Left lung (tissue), 10 donors: ENCODE data around the gene ACMSD. TPM values are rescaled to one million over a fixed set of nuclear protein-coding genes. Genes with fewer than 3 reads are reported as not detected.

Experiments used
- ATAC-seq: fragments of 200-7000 bp; cut with Tn5 transposase; one replicate; pipeline ENCODE4 v1.9.1; 2020; ENCODE audit warnings: moderate library complexity
- DNase-seq, 4 donors: peaks; one replicate each; pipeline ENCODE4 v3.0.0-alpha.2; 2013 to 2020
- H3K27ac ChIP-seq, 2 donors: fragments of 200-600 bp; sonication (generic) in 1 of 2; one replicate each; pipeline versions ENCODE4 v1.5.0 to v1.8.0; 2020 to 2021
- H3K27me3 ChIP-seq, 2 donors: fragments of 200-600 bp; sonication (generic) in 1 of 2; one replicate each; pipeline versions ENCODE4 v1.5.0 to v1.8.0; 2020 to 2021
- H3K36me3 ChIP-seq, 2 donors: fragments of 200-600 bp; sonication (generic) in 1 of 2; one replicate each; pipeline versions ENCODE4 v1.5.0 to v1.8.0; 2020 to 2021
- H3K4me1 ChIP-seq, 2 donors: fragments of 200-600 bp; one replicate each; pipeline ENCODE4 v1.8.0; 2021
- H3K4me3 ChIP-seq, 2 donors: fragments of 200-600 bp; sonication (generic) in 1 of 2; one replicate each; pipeline versions ENCODE4 v1.5.0 to v1.8.0; 2020 to 2021; ENCODE audit warnings: mild to moderate bottlenecking in 1 of 2
- H3K9me3 ChIP-seq, 2 donors: fragments of 200-600 bp; sonication (generic) in 1 of 2; one replicate each; pipeline versions ENCODE4 v1.5.0 to v1.8.0; 2020 to 2021
- intact Hi-C, 2 donors: fragments of 100-400 bp; cut with DNase I; formaldehyde crosslinking; loops; one replicate each; pipeline versions ENCODE4 v1.11.2 to v1.14.2; 2022
- microRNA-seq, 2 donors: library from miRNA; unstranded; fragments of <30 nt; microRNA quantifications; one replicate each; pipeline ENCODE4, GENCODE V29; 2019
- polyA plus RNA-seq, 6 donors: library from polyadenylated mRNA; unstranded; fragments of 120-200 nt; gene quantifications; one replicate each; pipeline ENCODE4 v1.2.1, GENCODE V29; 2013; ENCODE audit not compliant: insufficient read length in 6 of 6
- total RNA-seq, 2 donors: library from RNA; stranded (reverse); fragmentation: NEBNext Ultra II Directional; extraction: Animal tissue kit (Norgen Biotek cat#: 25700); gene quantifications; one replicate each; pipeline ENCODE4 v1.2.1, GENCODE V29; 2021
- TF ChIP-seq, protein P1 (sequence below), 2 donors: fragments of 200-600 bp; sonication (generic) in 1 of 2; IDR thresholded peaks; one replicate each; pipeline versions ENCODE4 v1.5.0 to v1.8.0; 2021; ENCODE audit warnings: antibody characterized with exemption in 2 of 2
- donor health status: DM: no; HTN: yes; CAD: no.
- donor health status: DM: no; HTN: no; CAD: no.

The ACMSD gene
- total and polyA plus RNA-seq, 8 donors = 1.0 to 2.0 (median 1.7) TPM; not detected in 2

DNA sequence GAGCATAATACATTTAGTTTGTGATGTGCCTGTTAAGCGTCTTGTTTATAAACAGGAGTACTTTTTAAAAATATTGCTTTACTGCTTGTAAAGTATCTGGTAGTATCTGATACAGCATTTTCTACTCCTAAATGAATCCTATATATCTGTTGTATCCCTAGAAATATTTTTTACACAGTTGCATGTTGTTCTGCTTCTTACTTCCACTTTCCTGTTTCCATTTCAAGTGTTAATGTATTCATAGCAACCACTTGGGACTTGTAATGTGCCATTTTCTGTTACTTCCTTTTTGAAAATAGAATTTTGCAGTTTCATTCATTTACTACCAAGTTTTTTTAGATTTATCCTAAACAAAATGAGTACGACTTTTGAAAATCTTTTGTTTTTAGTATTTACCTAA, 105.1 kb downstream of the ACMSD start:
- Histone ChIP-seq H3K36me3 (peaks cover 0 to 69% of the 10 kb centered on the region in 2 donors), H3K4me1 (peaks cover 0 to 14% of the 10 kb centered on the region in 2 donors), H3K9me3 (no peaks in the 10 kb centered on the region), H3K27ac (peak overlapping the region in 1 of 2 donors; percentile 31), H3K27me3 (no peaks in the 10 kb centered on the region), H3K4me3 (no peak overlapping the region)
- no peak for ATAC-seq
- TF ChIP-seq, protein P1, sequence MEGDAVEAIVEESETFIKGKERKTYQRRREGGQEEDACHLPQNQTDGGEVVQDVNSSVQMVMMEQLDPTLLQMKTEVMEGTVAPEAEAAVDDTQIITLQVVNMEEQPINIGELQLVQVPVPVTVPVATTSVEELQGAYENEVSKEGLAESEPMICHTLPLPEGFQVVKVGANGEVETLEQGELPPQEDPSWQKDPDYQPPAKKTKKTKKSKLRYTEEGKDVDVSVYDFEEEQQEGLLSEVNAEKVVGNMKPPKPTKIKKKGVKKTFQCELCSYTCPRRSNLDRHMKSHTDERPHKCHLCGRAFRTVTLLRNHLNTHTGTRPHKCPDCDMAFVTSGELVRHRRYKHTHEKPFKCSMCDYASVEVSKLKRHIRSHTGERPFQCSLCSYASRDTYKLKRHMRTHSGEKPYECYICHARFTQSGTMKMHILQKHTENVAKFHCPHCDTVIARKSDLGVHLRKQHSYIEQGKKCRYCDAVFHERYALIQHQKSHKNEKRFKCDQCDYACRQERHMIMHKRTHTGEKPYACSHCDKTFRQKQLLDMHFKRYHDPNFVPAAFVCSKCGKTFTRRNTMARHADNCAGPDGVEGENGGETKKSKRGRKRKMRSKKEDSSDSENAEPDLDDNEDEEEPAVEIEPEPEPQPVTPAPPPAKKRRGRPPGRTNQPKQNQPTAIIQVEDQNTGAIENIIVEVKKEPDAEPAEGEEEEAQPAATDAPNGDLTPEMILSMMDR (IDR thresholded peaks at IDR 0.05) = no peak
- DNase-seq = no peak
- intact Hi-C loops = no loop called here

DNA sequence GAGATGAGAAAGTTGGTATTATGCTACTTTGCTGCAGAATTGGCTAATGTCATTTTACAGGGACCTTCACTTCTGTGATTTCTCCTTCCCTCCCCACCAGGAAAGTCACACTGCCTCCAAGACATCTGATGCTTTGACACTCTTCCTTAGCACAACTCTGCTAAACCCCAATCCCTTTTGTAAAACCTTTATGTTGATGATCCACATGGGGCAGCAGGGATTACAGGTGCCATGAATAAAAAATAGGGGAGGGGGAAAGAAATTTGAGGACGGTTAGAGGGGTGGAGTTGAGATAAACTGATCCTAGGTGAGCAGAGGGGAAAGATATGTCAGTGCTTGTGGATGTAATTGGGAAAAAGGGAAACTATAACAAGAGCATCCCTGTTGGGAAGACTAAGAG, 106.6 kb downstream of the ACMSD start:
- intact Hi-C loops = no loop called here
- TF ChIP-seq, protein P1 (IDR thresholded peaks at IDR 0.05) = no peak
- H3K36me3 ChIP-seq = peaks cover 0 to 69% of the 10 kb centered on the region in 2 donors

DNA sequence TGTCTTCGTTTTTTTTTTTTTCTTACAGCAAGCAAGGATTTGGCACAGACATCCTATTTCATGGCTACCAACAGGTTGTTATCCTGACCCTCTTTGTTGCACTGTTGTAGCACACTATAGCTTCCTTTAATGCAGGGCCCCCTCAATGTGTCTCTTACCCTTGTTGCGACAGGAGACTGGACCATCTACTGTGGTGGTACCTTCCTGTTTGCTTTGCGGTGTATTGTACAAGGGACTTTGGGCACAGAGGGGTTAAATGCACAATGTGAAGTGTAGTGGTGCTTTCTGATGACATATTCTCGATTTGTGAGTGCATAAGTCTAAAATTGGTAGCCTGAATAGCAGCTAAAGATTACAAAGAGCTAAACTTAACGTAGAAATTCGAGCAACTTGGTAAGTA, 107.7 kb downstream of the ACMSD start:
- H3K36me3 ChIP-seq = peaks cover 0 to 69% of the 10 kb centered on the region in 2 donors
- no peaks in the 10 kb centered on the region for H3K27me3 ChIP-seq
- no peak for DNase-seq
- no peak overlapping the region for H3K4me3 ChIP-seq
- intact Hi-C loops = no loop called here
- TF ChIP-seq, protein P1 (IDR thresholded peaks at IDR 0.05) = no peak
- H3K27ac ChIP-seq = no peak overlapping the region
- ATAC-seq = no peak
- H3K9me3 ChIP-seq = no peaks in the 10 kb centered on the region
- peaks cover 0 to 14% of the 10 kb centered on the region in 2 donors for H3K4me1 ChIP-seq

More for the DNA sequence above, 106.6 kb downstream of the ACMSD start:
- no peaks in the 10 kb centered on the region for H3K27me3 ChIP-seq
- DNase-seq = no peak
- no peak overlapping the region for H3K4me3 ChIP-seq
- H3K9me3 ChIP-seq = no peaks in the 10 kb centered on the region
- no peak for ATAC-seq
- H3K4me1 ChIP-seq = peaks cover 0 to 14% of the 10 kb centered on the region in 2 donors
- H3K27ac ChIP-seq = no peak overlapping the region

DNA sequence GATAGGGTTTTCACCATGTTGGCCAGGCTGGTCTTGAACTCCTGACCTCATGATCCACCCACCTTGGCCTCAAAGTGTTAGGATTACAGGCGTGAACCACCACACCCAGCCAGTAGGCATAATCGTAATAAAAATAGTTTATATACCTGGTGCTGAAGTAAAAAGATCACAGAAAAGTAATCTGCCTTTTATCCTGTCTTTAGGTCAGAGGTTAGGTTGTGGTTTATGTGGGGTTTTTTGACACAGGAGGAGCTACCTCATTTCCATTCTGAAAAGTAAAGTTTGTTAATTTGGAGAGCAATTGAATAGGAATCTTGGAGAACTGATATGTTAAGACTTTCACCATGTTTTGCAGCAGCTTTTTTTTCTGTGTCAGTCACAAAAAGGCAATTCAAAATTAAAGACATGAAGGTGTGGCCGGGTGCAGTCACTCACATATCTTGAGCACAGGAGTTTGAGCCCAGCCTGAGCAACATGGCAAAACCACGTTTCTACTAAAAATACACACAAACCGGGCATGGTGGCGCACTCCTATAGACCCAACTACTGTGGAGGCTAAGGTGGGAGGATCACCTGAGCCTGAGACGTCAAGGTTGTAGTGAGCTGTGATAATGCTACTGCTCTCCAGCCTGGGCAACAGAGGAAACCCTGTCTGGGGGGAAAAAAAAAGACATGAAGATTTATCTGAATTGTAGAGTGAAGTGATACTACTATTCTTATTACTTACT, 111.7 kb downstream of the ACMSD start:
- TF ChIP-seq, protein P1 (IDR thresholded peaks at IDR 0.05) = no peak

DNA sequence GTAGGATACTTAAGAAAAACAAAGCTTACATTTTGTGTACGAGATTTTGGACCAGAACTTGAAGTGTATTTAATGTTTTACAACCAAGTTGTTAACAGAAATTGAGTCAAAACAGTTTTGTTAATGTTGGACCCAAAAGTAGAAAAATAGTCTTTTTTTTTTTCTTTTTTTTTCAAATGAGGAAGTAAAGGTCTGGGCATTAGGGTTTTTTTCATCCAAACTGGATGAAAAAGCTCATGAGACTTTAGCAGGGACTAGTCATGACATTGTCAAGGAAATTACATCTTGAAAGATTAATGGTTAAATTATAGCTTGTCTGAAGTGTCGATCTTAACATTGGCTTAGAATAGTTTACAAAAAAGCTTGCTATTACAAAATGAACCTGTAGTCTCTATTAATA, 112.5 kb downstream of the ACMSD start:
- no peak overlapping the region for H3K4me3 ChIP-seq
- intact Hi-C loops = no loop called here
- no peak overlapping the region for H3K27ac ChIP-seq
- no peaks in the 10 kb centered on the region for H3K27me3 ChIP-seq
- TF ChIP-seq, protein P1 (IDR thresholded peaks at IDR 0.05) = no peak
- H3K36me3 ChIP-seq = peaks cover 0 to 95% of the 10 kb centered on the region in 2 donors
- ATAC-seq (no peak), DNase-seq (no peak)
- no peaks in the 10 kb centered on the region for H3K9me3 ChIP-seq
- no peaks in the 10 kb centered on the region for H3K4me1 ChIP-seq

More for the DNA sequence above, 111.7 kb downstream of the ACMSD start:
- H3K27me3 ChIP-seq = no peaks in the 10 kb centered on the region
- no peak overlapping the region for H3K4me3 ChIP-seq
- ATAC-seq (no peak), DNase-seq (no peak)
- intact Hi-C loops = no loop called here
- H3K27ac ChIP-seq = no peak overlapping the region
- H3K9me3 ChIP-seq = no peaks in the 10 kb centered on the region
- peaks cover 0 to 90% of the 10 kb centered on the region in 2 donors for H3K36me3 ChIP-seq
- H3K4me1 ChIP-seq = no peaks in the 10 kb centered on the region

Small RNAs within 50 kb of the gene (microRNA-seq; reads per million reads assigned to microRNA genes)
- 0 to 0.17 reads per million in 2 donors for gene MIR5590

Other genes with a start within 250 kb of the ACMSD start
- gene TMEM163, start 119.6 kb upstream of the ACMSD start, total RNA-seq = 10 to 100 TPM; 23.2 to 48.4 TPM
- gene TMEM163, start 119.6 kb upstream of the ACMSD start, polyA plus RNA-seq = 10 to 100 TPM in 4 of 6 donors, 1 to 10 TPM in 2; 3.9 to 16.6 (median 11.7) TPM
- gene CCNT2, start 80.2 kb downstream of the ACMSD start, total RNA-seq = 10 to 100 TPM; 29.3 to 40.6 TPM
- gene CCNT2, start 80.2 kb downstream of the ACMSD start, polyA plus RNA-seq = 10 to 100 TPM; 76.3 to 91.4 (median 88.0) TPM
- gene MAP3K19, start 208.8 kb downstream of the ACMSD start, total RNA-seq = 1 to 10 TPM in 1 of 2 donors, not detected in 1; 2.1 TPM
- gene MAP3K19, start 208.8 kb downstream of the ACMSD start, polyA plus RNA-seq = 1 to 10 TPM in 5 of 6 donors, under 1 TPM in 1; 0.79 to 4.8 (median 3.3) TPM
- 10 to 100 TPM; 40.2 to 45.2 TPM for gene RAB3GAP1, start 213.7 kb downstream of the ACMSD start, total RNA-seq
- gene RAB3GAP1, start 213.7 kb downstream of the ACMSD start, polyA plus RNA-seq = 10 to 100 TPM; 54.6 to 68.1 (median 63.0) TPM